Measurements from ENCODE around the gene SPATA46. TPM values are rescaled to one million over a fixed set of nuclear protein-coding genes. Genes with fewer than 3 reads are reported as not detected.

SPATA46 gene
- total RNA-seq, 2 experiments from 2014 or later = not detected

- DNase-seq (ENCODE audit: low spot score) = no peak
- intact Hi-C loops (cut with micrococcal nuclease; ENCODE audit: unreplicated experiment) = no loop called here
- Histone ChIP-seq H3K9me2 (ENCODE audit: insufficient read depth, low read length) (no peaks in the 10 kb centered on the region), H2AFZ (ENCODE audit: low read length) (no peak overlapping the region), H3K79me2 (ENCODE audit: insufficient read depth, low read depth, low read length) (no peaks in the 10 kb centered on the region), H4K20me1 (ENCODE audit: insufficient read depth, low read length) (no peaks in the 10 kb centered on the region), H3K36me3 (ENCODE audit: insufficient read depth, low read length) (no peaks in the 10 kb centered on the region), H3K4me3 (ENCODE audit: low read depth, low read length, poor library complexity, severe bottlenecking) (no peak overlapping the region), H3K9me3 (ENCODE audit: low read length) (no peaks in the 10 kb centered on the region), H3K27ac (ENCODE audit: low read depth, low read length, poor library complexity, severe bottlenecking) (no peak overlapping the region), H3K4me1 (ENCODE audit: insufficient read depth, low read length, poor library complexity, severe bottlenecking) (no peaks in the 10 kb centered on the region), H3K4me2 (ENCODE audit: low read length) (no peak overlapping the region)
- ChIA-PET CTCF (ENCODE audit: unreplicated experiment) (no interaction called here), POLR2A (no interaction called here)
- BruUV-seq (replicated peaks) = no TSS peak
- TF ChIP-seq EZH2phosphoT487 (IDR thresholded peaks at IDR 0.05; ENCODE audit: borderline replicate concordance, low read depth, low read length) (no peak), CTCF (conservative IDR thresholded peaks at IDR 0.05; ENCODE audit: low read length) (no peak)
Observed at GRCh38 chr1:162360237-162360873, 16.3 kb downstream of the SPATA46 start.

GRCh38 chr1:162359523-162360236, 17.0 kb downstream of the SPATA46 start:
- ChIA-PET POLR2A (no interaction called here), CTCF (ENCODE audit: unreplicated experiment) (no interaction called here)
- Histone ChIP-seq H3K4me3 (ENCODE audit: low read depth, low read length, poor library complexity, severe bottlenecking) (no peak overlapping the region), H3K36me3 (ENCODE audit: insufficient read depth, low read length) (no peaks in the 10 kb centered on the region), H3K79me2 (ENCODE audit: insufficient read depth, low read depth, low read length) (no peaks in the 10 kb centered on the region), H4K20me1 (ENCODE audit: insufficient read depth, low read length) (no peaks in the 10 kb centered on the region), H3K4me1 (ENCODE audit: insufficient read depth, low read length, poor library complexity, severe bottlenecking) (no peaks in the 10 kb centered on the region), H2AFZ (ENCODE audit: low read length) (no peak overlapping the region), H3K9me2 (ENCODE audit: insufficient read depth, low read length) (no peaks in the 10 kb centered on the region), H3K4me2 (ENCODE audit: low read length) (no peak overlapping the region), H3K27ac (ENCODE audit: low read depth, low read length, poor library complexity, severe bottlenecking) (no peak overlapping the region), H3K9me3 (ENCODE audit: low read length) (no peaks in the 10 kb centered on the region)
- no peak for DNase-seq (ENCODE audit: low spot score)
- intact Hi-C loops (cut with micrococcal nuclease; ENCODE audit: unreplicated experiment) = no loop called here
- no peak for TF ChIP-seq EZH2phosphoT487 (IDR thresholded peaks at IDR 0.05; ENCODE audit: borderline replicate concordance, low read depth, low read length)
- no peak for TF ChIP-seq CTCF (conservative IDR thresholded peaks at IDR 0.05; ENCODE audit: low read length)
- no TSS peak for BruUV-seq (replicated peaks)

- H3K4me2 ChIP-seq (ENCODE audit: low read length) = no peak overlapping the region
- CTCF ChIA-PET (ENCODE audit: unreplicated experiment) = no interaction called here
- H2AFZ ChIP-seq (ENCODE audit: low read length) = no peak overlapping the region
- H3K79me2 ChIP-seq (ENCODE audit: insufficient read depth, low read depth, low read length) = no peaks in the 10 kb centered on the region
- H3K4me1 ChIP-seq (ENCODE audit: insufficient read depth, low read length, poor library complexity, severe bottlenecking) = no peaks in the 10 kb centered on the region
- H4K20me1 ChIP-seq (ENCODE audit: insufficient read depth, low read length) = no peaks in the 10 kb centered on the region
- H3K36me3 ChIP-seq (ENCODE audit: insufficient read depth, low read length) = no peaks in the 10 kb centered on the region
- no peak overlapping the region for H3K4me3 ChIP-seq (ENCODE audit: low read depth, low read length, poor library complexity, severe bottlenecking)
- H3K9me3 ChIP-seq (ENCODE audit: low read length) = no peaks in the 10 kb centered on the region
- intact Hi-C loops (cut with micrococcal nuclease; ENCODE audit: unreplicated experiment) = no loop called here
- TF ChIP-seq EZH2phosphoT487 (IDR thresholded peaks at IDR 0.05; ENCODE audit: borderline replicate concordance, low read depth, low read length) (no peak), CTCF (conservative IDR thresholded peaks at IDR 0.05; ENCODE audit: low read length) (no peak)
- H3K9me2 ChIP-seq (ENCODE audit: insufficient read depth, low read length) = no peaks in the 10 kb centered on the region
- no TSS peak for BruUV-seq (replicated peaks)
- DNase-seq (ENCODE audit: low spot score) = no peak
- no peak overlapping the region for H3K27ac ChIP-seq (ENCODE audit: low read depth, low read length, poor library complexity, severe bottlenecking)
- POLR2A ChIA-PET = no interaction called here
Observed at GRCh38 chr1:162358928-162359327, 17.7 kb downstream of the SPATA46 start.
